Measurements from ENCODE around the gene HSFY2. TPM values are rescaled to one million over a fixed set of nuclear protein-coding genes. Genes with fewer than 3 reads are reported as not detected.
"Not testable (repeated sequence)": the region's sequence is repeated elsewhere in the genome, so short reads cannot be mapped to it uniquely, and the experiment has no call there.

Gene HSFY2, protein sequence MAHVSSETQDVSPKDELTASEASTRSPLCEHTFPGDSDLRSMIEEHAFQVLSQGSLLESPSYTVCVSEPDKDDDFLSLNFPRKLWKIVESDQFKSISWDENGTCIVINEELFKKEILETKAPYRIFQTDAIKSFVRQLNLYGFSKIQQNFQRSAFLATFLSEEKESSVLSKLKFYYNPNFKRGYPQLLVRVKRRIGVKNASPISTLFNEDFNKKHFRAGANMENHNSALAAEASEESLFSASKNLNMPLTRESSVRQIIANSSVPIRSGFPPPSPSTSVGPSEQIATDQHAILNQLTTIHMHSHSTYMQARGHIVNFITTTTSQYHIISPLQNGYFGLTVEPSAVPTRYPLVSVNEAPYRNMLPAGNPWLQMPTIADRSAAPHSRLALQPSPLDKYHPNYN
- total RNA-seq: under 1 TPM in 2 of 4 donors, not detected in 2; 0.42 to 0.50 TPM

DNA sequence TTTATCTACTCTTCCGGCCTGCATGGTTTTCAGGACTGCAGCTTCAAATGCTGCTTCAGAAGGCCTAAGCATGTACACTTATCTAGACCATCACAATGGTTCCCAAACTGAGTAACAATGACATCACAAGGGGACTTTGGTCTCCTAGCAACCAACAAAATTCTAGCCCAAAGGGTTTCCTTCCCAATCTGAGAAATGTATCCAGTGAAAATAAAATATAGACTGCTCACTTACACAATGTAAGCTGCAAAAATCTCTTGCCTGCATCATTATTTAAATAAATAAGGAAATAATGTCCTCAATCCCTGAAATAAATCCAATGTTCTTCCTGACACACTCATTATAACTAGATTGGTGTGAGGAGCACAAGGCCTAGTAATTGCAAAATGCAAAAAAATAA is at the start of gene HSFY2:
Gene HSFY2, minus strand, starts transcription at position 101 of the 400 bp plus-strand sequence. CDS start 117 bp downstream, outside the sequence.
- H3K4me3 ChIP-seq; H3K36me3 ChIP-seq; H3K27ac ChIP-seq (replicated peaks in 1 of 4); DNase-seq (ENCODE audit: extremely low spot score); H3K4me1 ChIP-seq; H3K9me3 ChIP-seq; intact Hi-C loops (cut with DNase I); H3K27me3 ChIP-seq: not testable (repeated sequence)
- no CpG with 5 or more reads among the region's 1 CpG for WGBS

DNA sequence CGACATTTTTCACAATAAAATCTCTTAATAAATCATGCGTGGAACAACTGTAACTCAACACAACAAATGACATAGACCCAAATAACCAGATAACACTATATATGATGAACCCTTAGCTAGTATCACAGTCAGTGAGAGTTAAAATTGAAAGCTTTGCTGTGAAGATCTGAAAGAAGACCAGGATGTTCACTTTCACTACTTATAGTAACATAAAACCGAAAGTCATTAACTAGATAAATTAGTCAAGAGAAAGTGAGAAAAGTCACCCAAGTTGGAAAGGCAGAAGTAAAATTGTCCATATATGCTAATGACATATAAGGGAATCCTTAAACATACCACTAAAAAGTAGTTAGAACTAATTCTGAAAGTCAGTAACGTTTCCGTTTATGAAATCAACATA is 42.2 kb upstream of the HSFY2 start:
- H3K27me3 ChIP-seq; H3K27ac ChIP-seq (replicated peaks in 1 of 4); intact Hi-C loops (cut with DNase I); DNase-seq (ENCODE audit: extremely low spot score); H3K36me3 ChIP-seq; H3K4me1 ChIP-seq; H3K4me3 ChIP-seq; H3K9me3 ChIP-seq: not testable (repeated sequence)
- no CpG with 5 or more reads among the region's 5 CpGs for WGBS

DNA sequence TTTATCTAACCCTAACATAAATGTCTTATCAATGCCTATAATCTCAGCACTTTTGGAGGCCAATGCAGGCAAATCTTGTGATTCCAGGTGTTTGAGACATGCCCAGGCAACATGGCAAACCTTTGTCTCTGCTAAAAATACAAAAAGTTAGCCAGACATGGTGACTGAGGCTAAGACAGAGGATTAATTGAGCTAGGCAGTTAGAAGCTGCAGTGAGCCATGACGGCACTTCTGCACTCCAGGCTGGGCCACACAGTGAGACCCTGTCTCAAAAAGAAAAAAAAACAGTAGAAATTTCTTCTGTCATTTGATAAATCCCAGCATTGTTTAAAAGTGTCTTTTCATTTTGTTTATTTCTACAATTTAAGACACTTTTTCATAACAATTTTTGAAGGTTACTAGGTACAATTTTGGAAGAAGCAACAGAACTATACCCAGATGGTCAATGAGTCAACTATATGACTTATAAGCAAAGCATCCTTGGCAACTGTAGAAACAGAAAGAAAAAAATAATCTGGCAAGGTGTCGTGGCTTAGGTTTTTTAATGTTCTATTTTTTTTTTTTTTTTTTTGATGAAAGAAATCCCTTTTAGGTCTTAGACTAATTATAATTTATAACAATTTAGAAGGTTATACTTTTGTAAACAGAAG is 15.3 kb upstream of the HSFY2 start:
- intact Hi-C loops (cut with DNase I); DNase-seq (ENCODE audit: extremely low spot score); H3K27ac ChIP-seq (replicated peaks in 1 of 4); H3K9me3 ChIP-seq; H3K4me3 ChIP-seq; H3K4me1 ChIP-seq; H3K27me3 ChIP-seq; H3K36me3 ChIP-seq: not testable (repeated sequence)
- no CpG with 5 or more reads among the region's 2 CpGs for WGBS

DNA sequence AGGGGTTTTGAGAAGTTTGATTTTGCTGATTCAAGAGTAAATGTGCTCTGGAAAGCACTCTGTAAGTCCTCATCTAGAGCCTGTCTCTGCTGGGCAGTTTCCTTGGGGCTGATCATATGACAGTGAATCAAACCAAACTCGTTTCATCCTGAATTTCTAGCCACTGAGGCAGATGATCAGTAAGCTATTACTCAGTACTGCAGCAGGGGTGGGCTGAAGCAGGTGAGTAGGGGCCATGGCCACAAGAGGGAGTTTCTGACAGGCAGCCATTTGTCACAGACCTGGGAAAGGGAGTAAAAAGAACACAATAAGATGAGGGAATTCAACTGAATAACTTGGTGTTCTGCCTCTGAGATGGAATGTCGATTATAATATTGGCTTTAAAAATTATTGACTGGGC is 19.5 kb downstream of the HSFY2 start:
- H3K27me3 ChIP-seq; H3K27ac ChIP-seq (replicated peaks in 1 of 4); H3K4me3 ChIP-seq; DNase-seq (ENCODE audit: extremely low spot score); intact Hi-C loops (cut with DNase I); H3K4me1 ChIP-seq; H3K9me3 ChIP-seq; H3K36me3 ChIP-seq: not testable (repeated sequence)
- WGBS: no CpG with 5 or more reads among the region's 2 CpGs

DNA sequence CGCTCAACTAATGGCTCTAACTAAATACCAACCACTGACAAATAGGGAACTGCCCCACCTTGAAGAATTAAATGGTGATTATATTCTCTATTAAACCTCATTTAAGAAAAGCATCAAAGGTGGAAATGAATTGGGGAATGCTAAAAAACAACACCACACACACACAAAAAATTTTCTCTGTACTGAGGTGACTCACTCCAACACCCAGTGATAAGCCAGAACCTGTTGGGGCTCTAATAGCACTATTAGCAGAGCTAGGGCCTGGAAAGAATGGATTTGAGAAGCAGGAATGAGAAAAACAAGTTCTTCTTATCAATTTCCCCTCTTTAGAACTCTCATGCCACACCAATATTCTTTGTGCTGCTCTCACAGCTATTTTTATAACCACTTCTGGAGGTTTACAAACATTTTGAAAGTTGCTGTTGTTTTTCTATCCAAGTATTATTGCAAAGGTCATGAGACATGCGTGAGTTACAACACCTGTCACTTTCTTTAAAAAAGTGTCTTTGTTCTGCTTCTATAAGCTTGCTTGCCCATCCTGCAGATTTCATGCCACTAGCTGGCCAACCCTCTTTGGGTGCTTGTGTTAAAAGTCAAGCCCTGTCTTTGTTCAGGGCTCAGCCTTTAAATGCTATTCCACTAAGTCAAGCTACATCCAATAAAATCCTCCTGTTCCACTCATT is 20.3 kb downstream of the HSFY2 start:
- H3K36me3 ChIP-seq; H3K27me3 ChIP-seq; H3K27ac ChIP-seq (replicated peaks in 1 of 4); intact Hi-C loops (cut with DNase I); H3K9me3 ChIP-seq; DNase-seq (ENCODE audit: extremely low spot score); H3K4me1 ChIP-seq; H3K4me3 ChIP-seq: not testable (repeated sequence)
- no CpG with 5 or more reads among the region's 2 CpGs for WGBS

DNA sequence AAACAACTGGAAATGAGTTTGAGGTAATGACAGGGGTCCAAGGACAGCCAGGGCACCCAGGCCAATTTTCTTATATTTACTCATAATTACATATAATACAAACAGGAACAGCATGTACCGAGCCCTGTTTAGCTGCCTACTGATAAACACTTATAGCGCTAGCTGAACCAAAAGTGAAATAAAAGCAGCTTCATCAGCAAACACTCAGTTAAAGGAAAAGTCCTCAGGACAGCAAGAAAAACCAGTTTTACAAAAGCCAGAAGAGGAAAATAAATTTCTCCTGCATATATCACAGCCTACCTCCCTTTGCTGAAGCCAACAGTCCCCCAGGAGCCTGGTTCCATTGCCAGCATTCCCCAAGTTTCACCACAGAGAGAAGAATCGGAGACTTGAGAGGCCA is 49.8 kb downstream of the HSFY2 start:
- H3K4me3 ChIP-seq; intact Hi-C loops (cut with DNase I); H3K27ac ChIP-seq (replicated peaks in 1 of 4); H3K9me3 ChIP-seq; H3K36me3 ChIP-seq; DNase-seq (ENCODE audit: extremely low spot score); H3K4me1 ChIP-seq; H3K27me3 ChIP-seq: not testable (repeated sequence)
- WGBS: no CpG with 5 or more reads among the region's 3 CpGs

Small RNA genes within 50 kb of the gene (small RNA-seq; reads per million reads assigned to genes)
- gene GPM6BP2: 0 reads per million in 3 donors

Other genes starting within 250 kb of the HSFY2 start
- not detected for gene HSFY1, start 227.0 kb downstream of the HSFY2 start, total RNA-seq